ENCODE results near the gene GIGYF2.

Gene GIGYF2, protein sequence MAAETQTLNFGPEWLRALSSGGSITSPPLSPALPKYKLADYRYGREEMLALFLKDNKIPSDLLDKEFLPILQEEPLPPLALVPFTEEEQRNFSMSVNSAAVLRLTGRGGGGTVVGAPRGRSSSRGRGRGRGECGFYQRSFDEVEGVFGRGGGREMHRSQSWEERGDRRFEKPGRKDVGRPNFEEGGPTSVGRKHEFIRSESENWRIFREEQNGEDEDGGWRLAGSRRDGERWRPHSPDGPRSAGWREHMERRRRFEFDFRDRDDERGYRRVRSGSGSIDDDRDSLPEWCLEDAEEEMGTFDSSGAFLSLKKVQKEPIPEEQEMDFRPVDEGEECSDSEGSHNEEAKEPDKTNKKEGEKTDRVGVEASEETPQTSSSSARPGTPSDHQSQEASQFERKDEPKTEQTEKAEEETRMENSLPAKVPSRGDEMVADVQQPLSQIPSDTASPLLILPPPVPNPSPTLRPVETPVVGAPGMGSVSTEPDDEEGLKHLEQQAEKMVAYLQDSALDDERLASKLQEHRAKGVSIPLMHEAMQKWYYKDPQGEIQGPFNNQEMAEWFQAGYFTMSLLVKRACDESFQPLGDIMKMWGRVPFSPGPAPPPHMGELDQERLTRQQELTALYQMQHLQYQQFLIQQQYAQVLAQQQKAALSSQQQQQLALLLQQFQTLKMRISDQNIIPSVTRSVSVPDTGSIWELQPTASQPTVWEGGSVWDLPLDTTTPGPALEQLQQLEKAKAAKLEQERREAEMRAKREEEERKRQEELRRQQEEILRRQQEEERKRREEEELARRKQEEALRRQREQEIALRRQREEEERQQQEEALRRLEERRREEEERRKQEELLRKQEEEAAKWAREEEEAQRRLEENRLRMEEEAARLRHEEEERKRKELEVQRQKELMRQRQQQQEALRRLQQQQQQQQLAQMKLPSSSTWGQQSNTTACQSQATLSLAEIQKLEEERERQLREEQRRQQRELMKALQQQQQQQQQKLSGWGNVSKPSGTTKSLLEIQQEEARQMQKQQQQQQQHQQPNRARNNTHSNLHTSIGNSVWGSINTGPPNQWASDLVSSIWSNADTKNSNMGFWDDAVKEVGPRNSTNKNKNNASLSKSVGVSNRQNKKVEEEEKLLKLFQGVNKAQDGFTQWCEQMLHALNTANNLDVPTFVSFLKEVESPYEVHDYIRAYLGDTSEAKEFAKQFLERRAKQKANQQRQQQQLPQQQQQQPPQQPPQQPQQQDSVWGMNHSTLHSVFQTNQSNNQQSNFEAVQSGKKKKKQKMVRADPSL (N-terminal part only)

DNA sequence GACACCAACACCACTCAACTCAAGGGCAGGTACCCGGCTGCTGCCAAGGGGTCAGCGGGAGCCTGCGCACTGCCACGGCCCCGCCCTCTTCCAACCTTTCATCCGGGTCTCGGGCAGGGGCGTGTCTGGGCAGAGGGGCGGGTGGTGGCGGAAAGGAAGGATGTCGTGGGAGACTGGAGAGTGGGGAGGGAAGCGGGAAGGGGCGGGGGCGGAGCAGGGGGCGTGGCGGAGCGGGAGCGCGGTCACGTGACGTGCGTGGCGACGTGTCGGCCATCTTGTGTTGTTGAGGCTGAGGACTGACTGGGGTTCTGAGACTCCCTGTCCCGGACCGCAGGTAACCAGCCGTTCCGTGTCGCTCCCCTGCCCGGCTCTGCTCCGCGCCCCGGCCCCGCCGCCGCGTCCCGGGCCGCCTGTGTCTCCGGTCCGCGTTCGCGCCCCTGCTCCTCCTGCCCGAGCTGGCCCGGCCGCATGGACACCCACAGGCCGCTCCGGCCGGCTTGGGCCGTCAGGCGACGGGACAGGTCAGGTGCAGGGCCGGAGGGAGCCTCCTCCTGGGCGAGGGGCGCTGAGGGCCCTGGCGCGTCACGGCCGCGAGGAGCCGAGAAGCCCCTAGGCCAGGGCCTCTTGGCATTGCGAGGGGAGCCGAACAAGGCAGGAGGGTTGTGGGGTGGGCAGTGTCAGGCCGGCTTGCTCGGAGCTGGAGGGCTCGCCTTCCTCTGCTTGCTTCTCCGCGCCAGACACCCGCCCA, at the start of gene GIGYF2:
Gene GIGYF2 (plus strand): TSS at position 273 of the 748 bp plus-strand sequence. CDS start 37,867 bp downstream, outside the sequence.
- H3K36me3 ChIP-seq (ENCODE audit: control insufficient read depth in 1 of 2, insufficient read depth in 2 of 2, low read length in 2 of 2) = peaks cover 0 to 7% of the 10 kb centered on the region in 2 donors
- peaks cover 15 to 38% of the 10 kb centered on the region in 2 donors for H3K4me1 ChIP-seq (ENCODE audit: control insufficient read depth in 1 of 2, insufficient read depth in 2 of 2, low read length in 2 of 2)
- H3K4me3 ChIP-seq (ENCODE audit: low read depth in 1 of 2, low read length in 2 of 2) = peak within 1 kb of the TSS; percentile 88 to 95
- peak within 1 kb of the TSS; percentile 91 for H3K27ac ChIP-seq (ENCODE audit: low read length)
- H3K9me3 ChIP-seq (ENCODE audit: control insufficient read depth in 1 of 2, low read length in 2 of 2) = no peaks in the 10 kb centered on the region
- no peaks in the 10 kb centered on the region for H3K27me3 ChIP-seq (ENCODE audit: low read depth, low read length)

DNA sequence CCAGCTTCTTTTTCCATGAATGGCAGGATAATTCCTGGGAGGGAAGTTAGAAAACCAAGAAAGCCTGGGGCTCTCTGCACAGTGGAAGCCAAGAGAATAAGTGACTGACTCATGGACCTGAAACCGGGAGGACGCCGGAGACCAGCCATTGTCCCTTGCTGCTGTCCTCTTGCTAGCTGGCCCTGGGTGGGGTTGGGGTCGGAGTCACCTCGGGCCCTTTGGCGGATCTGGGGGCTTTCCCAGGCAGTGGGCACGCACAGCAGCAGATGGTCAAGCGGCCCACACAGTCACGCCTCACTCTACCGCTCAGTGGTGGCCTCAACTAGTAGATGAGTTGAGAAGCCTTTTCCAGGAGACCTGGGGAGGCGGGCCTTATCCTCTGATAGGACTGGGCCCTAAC, 48.1 kb upstream of the GIGYF2 start:
- no peaks in the 10 kb centered on the region for H3K27me3 ChIP-seq (ENCODE audit: low read depth, low read length)
- no peaks in the 10 kb centered on the region for H3K9me3 ChIP-seq (ENCODE audit: control insufficient read depth in 1 of 2, low read length in 2 of 2)
- H3K4me1 ChIP-seq (ENCODE audit: control insufficient read depth in 1 of 2, insufficient read depth in 2 of 2, low read length in 2 of 2) = no peaks in the 10 kb centered on the region
- H3K4me3 ChIP-seq (ENCODE audit: low read depth in 1 of 2, low read length in 2 of 2) = no peak overlapping the region
- no peaks in the 10 kb centered on the region for H3K36me3 ChIP-seq (ENCODE audit: control insufficient read depth in 1 of 2, insufficient read depth in 2 of 2, low read length in 2 of 2)
- H3K27ac ChIP-seq (ENCODE audit: low read length) = no peak overlapping the region

DNA sequence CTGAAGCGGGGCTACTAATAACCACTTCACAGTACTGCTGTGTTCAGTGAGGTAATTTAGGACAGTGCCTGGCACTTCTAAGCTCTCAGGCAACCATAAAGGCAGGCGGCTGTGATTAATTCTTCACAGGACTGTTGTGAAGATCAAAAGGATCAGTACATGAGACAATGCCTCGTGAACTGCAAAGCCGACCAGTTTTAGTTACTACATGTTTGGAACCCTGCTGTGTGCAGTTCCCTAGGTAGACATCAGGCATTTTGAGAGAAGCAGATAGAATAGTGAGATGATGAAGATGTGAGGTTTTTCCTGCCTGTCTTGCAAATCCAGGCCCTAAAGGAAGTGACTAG, 44.7 kb upstream of the GIGYF2 start:
- no peak overlapping the region for H3K4me3 ChIP-seq (ENCODE audit: low read depth in 1 of 2, low read length in 2 of 2)
- no peak overlapping the region for H3K27ac ChIP-seq (ENCODE audit: low read length)
- no peaks in the 10 kb centered on the region for H3K27me3 ChIP-seq (ENCODE audit: low read depth, low read length)
- H3K36me3 ChIP-seq (ENCODE audit: control insufficient read depth in 1 of 2, insufficient read depth in 2 of 2, low read length in 2 of 2) = no peaks in the 10 kb centered on the region
- H3K4me1 ChIP-seq (ENCODE audit: control insufficient read depth in 1 of 2, insufficient read depth in 2 of 2, low read length in 2 of 2) = no peaks in the 10 kb centered on the region
- H3K9me3 ChIP-seq (ENCODE audit: control insufficient read depth in 1 of 2, low read length in 2 of 2) = no peaks in the 10 kb centered on the region

DNA sequence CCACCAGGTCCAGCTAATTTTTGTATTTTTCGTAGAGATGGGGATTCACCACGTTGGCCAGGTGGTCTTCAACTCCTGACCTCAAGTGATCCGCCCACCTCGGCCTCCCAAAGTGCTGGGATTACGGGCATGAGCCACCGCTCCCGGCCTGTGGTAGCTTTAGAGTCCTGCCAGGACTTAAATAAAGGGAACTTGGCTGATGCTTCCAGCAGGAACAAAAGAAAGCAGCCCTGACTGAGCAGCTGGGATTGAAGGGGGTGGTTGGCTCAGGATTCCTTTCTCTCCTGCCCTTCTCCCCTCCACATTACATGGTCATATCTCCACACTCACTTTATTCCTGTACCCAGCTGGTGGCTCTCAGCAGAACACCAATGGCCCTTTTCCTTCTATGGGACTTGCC, 43.7 kb upstream of the GIGYF2 start:
- no peaks in the 10 kb centered on the region for H3K9me3 ChIP-seq (ENCODE audit: control insufficient read depth in 1 of 2, low read length in 2 of 2)
- no peak overlapping the region for H3K4me3 ChIP-seq (ENCODE audit: low read depth in 1 of 2, low read length in 2 of 2)
- H3K4me1 ChIP-seq (ENCODE audit: control insufficient read depth in 1 of 2, insufficient read depth in 2 of 2, low read length in 2 of 2) = no peaks in the 10 kb centered on the region
- H3K36me3 ChIP-seq (ENCODE audit: control insufficient read depth in 1 of 2, insufficient read depth in 2 of 2, low read length in 2 of 2) = no peaks in the 10 kb centered on the region
- H3K27me3 ChIP-seq (ENCODE audit: low read depth, low read length) = no peaks in the 10 kb centered on the region
- H3K27ac ChIP-seq (ENCODE audit: low read length) = no peak overlapping the region

DNA sequence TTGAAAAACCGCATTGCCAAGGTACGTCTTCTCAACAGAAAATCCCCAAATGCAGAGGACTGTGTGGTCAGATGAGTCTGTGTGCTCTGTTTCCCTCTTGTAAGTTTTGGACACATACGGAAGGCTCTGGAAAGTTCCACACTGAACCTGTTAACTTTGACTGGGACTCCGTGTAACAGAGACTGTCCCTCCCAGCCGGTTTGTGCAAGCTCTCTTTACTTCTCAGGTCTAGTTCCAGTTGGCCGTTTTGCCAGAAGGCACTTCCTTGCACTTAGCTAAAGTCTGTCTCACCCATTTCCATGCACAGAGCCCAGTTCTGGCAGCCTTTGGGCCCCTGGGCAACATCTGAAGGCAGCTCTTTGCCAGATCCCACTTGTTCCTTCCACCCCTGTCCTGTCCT, 41.7 kb upstream of the GIGYF2 start:
- Histone ChIP-seq H3K27me3 (ENCODE audit: low read depth, low read length) (no peaks in the 10 kb centered on the region), H3K27ac (ENCODE audit: low read length) (no peak overlapping the region), H3K4me1 (ENCODE audit: control insufficient read depth in 1 of 2, insufficient read depth in 2 of 2, low read length in 2 of 2) (no peaks in the 10 kb centered on the region), H3K36me3 (ENCODE audit: control insufficient read depth in 1 of 2, insufficient read depth in 2 of 2, low read length in 2 of 2) (no peaks in the 10 kb centered on the region), H3K9me3 (ENCODE audit: control insufficient read depth in 1 of 2, low read length in 2 of 2) (no peaks in the 10 kb centered on the region), H3K4me3 (ENCODE audit: low read depth in 1 of 2, low read length in 2 of 2) (no peak overlapping the region)

DNA sequence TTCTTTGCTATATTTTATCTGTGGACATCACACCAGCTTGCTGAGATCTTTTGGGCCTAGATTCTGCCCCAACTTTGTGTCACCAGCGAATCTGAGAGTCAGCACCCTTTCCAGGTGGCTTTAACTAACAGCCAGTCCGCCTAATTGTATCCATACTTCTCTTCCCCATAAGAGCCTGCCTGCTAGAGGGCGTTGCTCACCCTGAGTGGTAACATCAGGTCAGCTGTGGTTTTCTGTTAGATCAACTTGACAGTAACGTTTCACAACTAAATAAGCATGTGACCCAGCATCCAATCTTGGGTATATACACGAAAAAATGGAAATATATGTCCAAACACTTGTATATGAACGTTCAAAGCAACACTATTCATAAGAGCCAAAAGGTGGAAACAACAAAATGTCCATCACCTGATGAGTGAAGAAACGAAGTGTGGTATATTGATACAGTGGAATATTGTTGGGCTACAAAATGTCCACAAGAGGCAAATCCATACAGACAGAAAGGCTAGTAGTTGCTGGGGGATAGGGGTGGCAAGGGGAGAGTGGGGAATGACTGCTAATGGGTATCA, 38.8 kb upstream of the GIGYF2 start:
- H3K27me3 ChIP-seq (ENCODE audit: low read depth, low read length) = no peaks in the 10 kb centered on the region
- no peak overlapping the region for H3K4me3 ChIP-seq (ENCODE audit: low read depth in 1 of 2, low read length in 2 of 2)
- H3K36me3 ChIP-seq (ENCODE audit: control insufficient read depth in 1 of 2, insufficient read depth in 2 of 2, low read length in 2 of 2) = no peaks in the 10 kb centered on the region
- no peaks in the 10 kb centered on the region for H3K4me1 ChIP-seq (ENCODE audit: control insufficient read depth in 1 of 2, insufficient read depth in 2 of 2, low read length in 2 of 2)
- no peak overlapping the region for H3K27ac ChIP-seq (ENCODE audit: low read length)
- H3K9me3 ChIP-seq (ENCODE audit: control insufficient read depth in 1 of 2, low read length in 2 of 2) = no peaks in the 10 kb centered on the region

DNA sequence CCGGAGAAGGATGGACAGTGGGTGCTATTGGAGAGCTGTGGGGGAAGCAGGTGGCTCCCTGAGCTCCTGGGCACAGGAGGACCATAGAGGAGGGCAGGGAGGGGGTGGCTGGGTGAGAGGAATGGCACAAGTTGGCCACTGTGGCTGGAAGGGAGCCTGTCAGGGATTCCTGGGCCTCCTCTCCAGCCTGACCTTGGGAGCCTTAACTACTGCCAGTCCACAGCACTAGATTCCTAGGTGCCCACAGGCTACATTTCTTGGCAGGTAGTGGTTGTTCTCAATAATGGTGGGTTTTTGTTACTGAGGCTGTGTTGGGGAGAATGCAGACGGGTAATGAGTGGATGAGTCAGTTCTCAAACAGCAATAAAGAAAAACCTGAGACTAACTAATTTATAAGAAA, 37.8 kb upstream of the GIGYF2 start:
- Histone ChIP-seq H3K36me3 (ENCODE audit: control insufficient read depth in 1 of 2, insufficient read depth in 2 of 2, low read length in 2 of 2) (no peaks in the 10 kb centered on the region), H3K4me1 (ENCODE audit: control insufficient read depth in 1 of 2, insufficient read depth in 2 of 2, low read length in 2 of 2) (no peaks in the 10 kb centered on the region)

DNA sequence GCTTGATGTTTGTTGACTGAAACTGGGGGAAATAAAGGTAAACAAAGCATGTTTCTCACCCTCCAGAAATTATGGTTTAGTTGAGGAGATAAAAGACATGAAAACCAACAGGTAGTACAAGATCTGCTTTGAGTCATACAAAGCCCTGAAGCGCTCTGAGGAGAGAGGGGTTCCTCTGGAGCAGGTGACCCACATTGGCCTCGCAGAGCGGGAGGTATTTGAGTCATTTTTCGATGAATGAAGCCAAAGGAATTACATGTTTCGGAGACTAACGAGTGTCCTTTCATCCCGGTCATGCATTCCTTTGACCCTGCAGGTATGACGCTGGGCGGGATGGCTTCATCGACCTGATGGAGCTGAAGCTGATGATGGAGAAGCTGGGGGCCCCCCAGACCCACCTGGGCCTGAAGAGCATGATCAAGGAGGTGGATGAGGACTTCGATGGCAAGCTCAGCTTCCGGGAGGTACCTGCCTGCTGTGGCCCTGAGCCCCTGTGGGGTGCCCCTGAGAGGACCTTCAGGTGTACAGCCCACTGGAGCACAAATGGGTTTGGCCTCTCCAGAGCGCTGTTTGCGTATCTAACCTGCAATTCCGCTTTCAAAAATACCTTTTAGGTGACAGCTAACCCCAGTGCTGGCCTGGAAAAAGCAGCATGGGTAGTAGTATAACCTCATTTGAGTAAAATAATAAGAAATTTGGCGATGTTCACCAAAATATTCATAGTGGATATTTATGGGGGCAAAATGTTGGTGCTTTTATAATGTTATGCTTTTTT, 34.5 kb upstream of the GIGYF2 start:
- no peaks in the 10 kb centered on the region for H3K27me3 ChIP-seq (ENCODE audit: low read depth, low read length)
- H3K9me3 ChIP-seq (ENCODE audit: control insufficient read depth in 1 of 2, low read length in 2 of 2) = no peaks in the 10 kb centered on the region
- H3K27ac ChIP-seq (ENCODE audit: low read length) = no peak overlapping the region
- no peaks in the 10 kb centered on the region for H3K4me1 ChIP-seq (ENCODE audit: control insufficient read depth in 1 of 2, insufficient read depth in 2 of 2, low read length in 2 of 2)
- H3K36me3 ChIP-seq (ENCODE audit: control insufficient read depth in 1 of 2, insufficient read depth in 2 of 2, low read length in 2 of 2) = no peaks in the 10 kb centered on the region
- H3K4me3 ChIP-seq (ENCODE audit: low read depth in 1 of 2, low read length in 2 of 2) = no peak overlapping the region

More for the DNA sequence above, 37.8 kb upstream of the GIGYF2 start:
- Histone ChIP-seq H3K4me3 (ENCODE audit: low read depth in 1 of 2, low read length in 2 of 2) (no peak overlapping the region), H3K27ac (ENCODE audit: low read length) (no peak overlapping the region), H3K27me3 (ENCODE audit: low read depth, low read length) (no peaks in the 10 kb centered on the region), H3K9me3 (ENCODE audit: control insufficient read depth in 1 of 2, low read length in 2 of 2) (no peaks in the 10 kb centered on the region)

DNA sequence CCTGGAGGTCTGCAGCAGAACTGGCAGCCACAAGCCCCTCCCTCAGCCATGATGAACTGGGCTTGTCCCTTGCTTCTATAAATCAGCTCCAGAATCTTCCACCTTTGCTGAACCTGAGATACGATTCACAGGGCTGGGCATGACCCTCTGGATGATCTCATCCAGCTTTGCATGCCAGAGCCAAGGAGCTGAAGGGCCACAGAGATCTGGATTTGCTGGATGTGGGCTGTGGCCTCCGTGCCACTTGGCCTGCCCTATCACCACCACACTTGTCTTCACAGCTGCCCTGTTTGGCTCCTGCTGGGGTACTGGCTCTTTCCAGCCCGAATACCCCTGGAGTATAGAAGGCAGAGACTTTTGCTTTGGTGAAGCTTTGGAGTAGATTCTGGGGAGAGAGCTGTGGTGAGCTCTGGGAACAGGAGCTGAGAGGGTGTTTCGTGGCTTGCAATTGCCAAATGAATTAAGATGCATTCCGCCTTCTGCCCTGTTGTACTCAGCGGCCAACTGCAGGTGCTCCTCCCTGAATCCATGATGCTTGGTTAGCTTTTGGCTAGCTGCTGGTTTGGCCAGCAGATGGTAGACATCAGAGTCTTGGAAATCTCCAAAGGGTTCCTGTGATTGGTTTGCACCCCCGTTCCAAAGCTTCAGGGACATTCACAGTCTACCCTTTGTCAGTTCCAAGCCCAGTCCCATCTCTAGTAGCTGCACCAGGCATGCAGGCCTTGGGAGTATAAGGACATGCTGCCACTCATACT, 30.9 kb upstream of the GIGYF2 start:
- Histone ChIP-seq H3K27me3 (ENCODE audit: low read depth, low read length) (no peaks in the 10 kb centered on the region), H3K36me3 (ENCODE audit: control insufficient read depth in 1 of 2, insufficient read depth in 2 of 2, low read length in 2 of 2) (no peaks in the 10 kb centered on the region), H3K4me3 (ENCODE audit: low read depth in 1 of 2, low read length in 2 of 2) (no peak overlapping the region), H3K4me1 (ENCODE audit: control insufficient read depth in 1 of 2, insufficient read depth in 2 of 2, low read length in 2 of 2) (peaks cover 0 to 5% of the 10 kb centered on the region in 2 donors), H3K9me3 (ENCODE audit: control insufficient read depth in 1 of 2, low read length in 2 of 2) (no peaks in the 10 kb centered on the region), H3K27ac (ENCODE audit: low read length) (no peak overlapping the region)

Data from muscle layer of duodenum (tissue), 2 donors.